ENCODE data around the gene USP40.

DNA sequence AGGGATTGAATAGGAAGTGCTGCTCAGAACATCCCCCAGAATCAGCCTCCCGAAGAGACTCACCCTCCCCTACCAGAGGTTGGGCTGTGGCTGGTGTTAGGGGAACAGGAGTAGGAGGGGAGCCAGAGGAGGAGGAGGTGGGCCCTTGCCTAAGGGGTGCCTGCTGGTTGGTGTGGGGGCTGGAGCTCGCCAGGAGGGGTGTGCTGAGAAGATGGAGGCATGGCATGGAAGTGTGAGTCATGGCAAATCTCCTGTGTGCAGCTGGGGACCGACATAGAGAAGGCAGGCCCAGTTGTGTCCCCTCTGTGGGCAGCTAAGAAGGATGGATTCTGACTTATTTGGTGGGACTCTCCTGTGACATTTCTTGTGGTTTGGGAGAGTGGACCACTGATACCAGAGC lies 138.6 kb downstream of the USP40 start:
- no peak for TF ChIP-seq RAD21 (CRISPR knock-in tag; conservative IDR thresholded peaks at IDR 0.05 in 1 of 2, IDR thresholded peaks at IDR 0.05 in 1 of 2)
- TF ChIP-seq STAT5B (CRISPR knock-in tag; IDR thresholded peaks at IDR 0.05) = no peak
- TF ChIP-seq ZNF274 (IDR thresholded peaks at IDR 0.05; ENCODE audit: borderline replicate concordance, low read depth, low read length) = no peak
- no peak for TF ChIP-seq CEBPG (CRISPR knock-in tag; IDR thresholded peaks at IDR 0.05)
- no peak for TF ChIP-seq CEBPG (tag; conservative IDR thresholded peaks at IDR 0.05 in 1 of 2, IDR thresholded peaks at IDR 0.05 in 1 of 2)
- TF ChIP-seq, protein P1, sequence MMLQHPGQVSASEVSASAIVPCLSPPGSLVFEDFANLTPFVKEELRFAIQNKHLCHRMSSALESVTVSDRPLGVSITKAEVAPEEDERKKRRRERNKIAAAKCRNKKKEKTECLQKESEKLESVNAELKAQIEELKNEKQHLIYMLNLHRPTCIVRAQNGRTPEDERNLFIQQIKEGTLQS (IDR thresholded peaks at IDR 0.05) = no peak
- TF ChIP-seq, protein P1 (CRISPR knock-in tag; conservative IDR thresholded peaks at IDR 0.05) = no peak
- no peak for TF ChIP-seq NFE2 (IDR thresholded peaks at IDR 0.05; ENCODE audit: low read depth)
- no peak for TF ChIP-seq POLR2G (IDR thresholded peaks at IDR 0.05; ENCODE audit: low read depth, low read length)
- TF ChIP-seq, protein P2, sequence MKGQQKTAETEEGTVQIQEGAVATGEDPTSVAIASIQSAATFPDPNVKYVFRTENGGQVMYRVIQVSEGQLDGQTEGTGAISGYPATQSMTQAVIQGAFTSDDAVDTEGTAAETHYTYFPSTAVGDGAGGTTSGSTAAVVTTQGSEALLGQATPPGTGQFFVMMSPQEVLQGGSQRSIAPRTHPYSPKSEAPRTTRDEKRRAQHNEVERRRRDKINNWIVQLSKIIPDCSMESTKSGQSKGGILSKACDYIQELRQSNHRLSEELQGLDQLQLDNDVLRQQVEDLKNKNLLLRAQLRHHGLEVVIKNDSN (CRISPR knock-in tag; IDR thresholded peaks at IDR 0.05) = no peak
- TF ChIP-seq, protein P3, sequence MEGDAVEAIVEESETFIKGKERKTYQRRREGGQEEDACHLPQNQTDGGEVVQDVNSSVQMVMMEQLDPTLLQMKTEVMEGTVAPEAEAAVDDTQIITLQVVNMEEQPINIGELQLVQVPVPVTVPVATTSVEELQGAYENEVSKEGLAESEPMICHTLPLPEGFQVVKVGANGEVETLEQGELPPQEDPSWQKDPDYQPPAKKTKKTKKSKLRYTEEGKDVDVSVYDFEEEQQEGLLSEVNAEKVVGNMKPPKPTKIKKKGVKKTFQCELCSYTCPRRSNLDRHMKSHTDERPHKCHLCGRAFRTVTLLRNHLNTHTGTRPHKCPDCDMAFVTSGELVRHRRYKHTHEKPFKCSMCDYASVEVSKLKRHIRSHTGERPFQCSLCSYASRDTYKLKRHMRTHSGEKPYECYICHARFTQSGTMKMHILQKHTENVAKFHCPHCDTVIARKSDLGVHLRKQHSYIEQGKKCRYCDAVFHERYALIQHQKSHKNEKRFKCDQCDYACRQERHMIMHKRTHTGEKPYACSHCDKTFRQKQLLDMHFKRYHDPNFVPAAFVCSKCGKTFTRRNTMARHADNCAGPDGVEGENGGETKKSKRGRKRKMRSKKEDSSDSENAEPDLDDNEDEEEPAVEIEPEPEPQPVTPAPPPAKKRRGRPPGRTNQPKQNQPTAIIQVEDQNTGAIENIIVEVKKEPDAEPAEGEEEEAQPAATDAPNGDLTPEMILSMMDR (IDR thresholded peaks at IDR 0.05 in 2 of 3, conservative IDR thresholded peaks at IDR 0.05 in 1 of 3; ENCODE audit: insufficient read depth in 2 of 3, low read depth in 1 of 3, low read length in 3 of 3) = no peak
- no peak for TF ChIP-seq POLR2AphosphoS5 (IDR thresholded peaks at IDR 0.05; ENCODE audit: control insufficient read depth, insufficient read depth, low read depth, low read length)
- TF ChIP-seq MTA2 (IDR thresholded peaks at IDR 0.05; ENCODE audit: low read depth) = no peak
